ENCODE results near the gene YY1. TPM values are rescaled to one million over a fixed set of nuclear protein-coding genes. Genes with fewer than 3 reads are reported as not detected.

The YY1 gene
- total RNA-seq, 5 donors from 2014 or later (not counting 1 experiment from before 2014, with no cell fraction given): 67.5 to 86.5 (median 74.2) TPM

- H3K27ac Mint-ChIP-seq: no peak overlapping the region
- DNase-seq: no peak
- Histone ChIP-seq H3K36me3 (ENCODE audit: control insufficient read depth in 2 of 2, extremely low read depth in 1 of 2, insufficient read depth in 1 of 2, low read length in 1 of 2) (no peaks in the 10 kb centered on the region), H3K4me1 (ENCODE audit: control insufficient read depth in 1 of 2, extremely low read depth in 1 of 2, insufficient read depth in 2 of 2, low read length in 2 of 2) (no peaks in the 10 kb centered on the region), H3K27me3 (replicated peaks in 1 of 2; ENCODE audit: control insufficient read depth in 2 of 2, extremely low read depth in 1 of 2, insufficient read depth in 2 of 2, low read length in 1 of 2) (no peaks in the 10 kb centered on the region), H3K4me3 (ENCODE audit: control insufficient read depth in 1 of 2, extremely low read depth in 1 of 2, low read length in 1 of 2) (no peak overlapping the region), H3K27ac (ENCODE audit: low read length) (no peak overlapping the region), H3K9me3 (no peaks in the 10 kb centered on the region)
- no peak for ATAC-seq (replicated peaks in 1 of 4)
- H3K4me1 Mint-ChIP-seq: no peaks in the 10 kb centered on the region
- no peak overlapping the region for H3K4me3 Mint-ChIP-seq
- H3K9me3 Mint-ChIP-seq: no peaks in the 10 kb centered on the region
- H3K36me3 Mint-ChIP-seq: no peaks in the 10 kb centered on the region
- WGBS (ENCODE audit: insufficient coverage): 94% methylated on average over 10 of the region's 13 CpGs
- POLR2A ChIA-PET: no interaction called here
- H3K27me3 Mint-ChIP-seq: no peaks in the 10 kb centered on the region
- CTCF ChIA-PET: interaction anchor here in 1 of 2 donors (0.6 kb wide), 1 partner anchor 20 kb away, joined by 4 read pairs; no protein-coding TSS in a partner anchor
These were observed 52.5 kb downstream of the YY1 start for GRCh38 chr14:100291305-100292075.

- no peak overlapping the region for H3K27ac Mint-ChIP-seq
- CTCF ChIA-PET: no interaction called here
- H3K36me3 Mint-ChIP-seq: no peaks in the 10 kb centered on the region
- DNase-seq (no peak), ATAC-seq (replicated peaks in 1 of 4) (no peak)
- H3K27me3 ChIP-seq (replicated peaks in 1 of 2; ENCODE audit: control insufficient read depth in 2 of 2, extremely low read depth in 1 of 2, insufficient read depth in 2 of 2, low read length in 1 of 2): no peaks in the 10 kb centered on the region
- H3K27ac ChIP-seq (ENCODE audit: low read length): no peak overlapping the region
- H3K9me3 ChIP-seq: no peaks in the 10 kb centered on the region
- H3K9me3 Mint-ChIP-seq: no peaks in the 10 kb centered on the region
- POLR2A ChIA-PET: no interaction called here
- 98% methylated on average over 61 of the region's 61 CpGs for WGBS (ENCODE audit: insufficient coverage)
- H3K4me3 Mint-ChIP-seq: no peak overlapping the region
- H3K4me1 Mint-ChIP-seq: no peaks in the 10 kb centered on the region
- no peaks in the 10 kb centered on the region for H3K36me3 ChIP-seq (ENCODE audit: control insufficient read depth in 2 of 2, extremely low read depth in 1 of 2, insufficient read depth in 1 of 2, low read length in 1 of 2)
- H3K4me1 ChIP-seq (ENCODE audit: control insufficient read depth in 1 of 2, extremely low read depth in 1 of 2, insufficient read depth in 2 of 2, low read length in 2 of 2): no peaks in the 10 kb centered on the region
- no peaks in the 10 kb centered on the region for H3K27me3 Mint-ChIP-seq
- no peak overlapping the region for H3K4me3 ChIP-seq (ENCODE audit: control insufficient read depth in 1 of 2, extremely low read depth in 1 of 2, low read length in 1 of 2)
These were observed 53.4 kb downstream of the YY1 start for GRCh38 chr14:100292301-100292775.

- H3K27ac Mint-ChIP-seq: no peak overlapping the region
These were observed 54.0 kb downstream of the YY1 start for GRCh38 chr14:100292776-100293461.

GRCh38 chr14:100293497-100294212 lies 54.7 kb downstream of the YY1 start:
- Histone ChIP-seq H3K27me3 (replicated peaks in 1 of 2; ENCODE audit: control insufficient read depth in 2 of 2, extremely low read depth in 1 of 2, insufficient read depth in 2 of 2, low read length in 1 of 2) (no peaks in the 10 kb centered on the region), H3K9me3 (no peaks in the 10 kb centered on the region), H3K4me3 (ENCODE audit: control insufficient read depth in 1 of 2, extremely low read depth in 1 of 2, low read length in 1 of 2) (no peak overlapping the region), H3K27ac (ENCODE audit: low read length) (no peak overlapping the region), H3K4me1 (ENCODE audit: control insufficient read depth in 1 of 2, extremely low read depth in 1 of 2, insufficient read depth in 2 of 2, low read length in 2 of 2) (no peaks in the 10 kb centered on the region), H3K36me3 (ENCODE audit: control insufficient read depth in 2 of 2, extremely low read depth in 1 of 2, insufficient read depth in 1 of 2, low read length in 1 of 2) (no peaks in the 10 kb centered on the region)
- ATAC-seq (replicated peaks in 1 of 4): no peak
- Mint-ChIP-seq H3K4me1 (peaks cover 0 to 7% (median 0%) of the 10 kb centered on the region in 3 donors), H3K36me3 (no peaks in the 10 kb centered on the region), H3K4me3 (no peak overlapping the region), H3K9me3 (no peaks in the 10 kb centered on the region), H3K27ac (no peak overlapping the region), H3K27me3 (no peaks in the 10 kb centered on the region)
- no peak for DNase-seq
- POLR2A ChIA-PET: no interaction called here
- CTCF ChIA-PET: no interaction called here
- WGBS (ENCODE audit: insufficient coverage): 91% methylated on average over 10 of the region's 14 CpGs

More at GRCh38 chr14:100292776-100293461, 54.0 kb downstream of the YY1 start:
- Histone ChIP-seq H3K27me3 (replicated peaks in 1 of 2; ENCODE audit: control insufficient read depth in 2 of 2, extremely low read depth in 1 of 2, insufficient read depth in 2 of 2, low read length in 1 of 2) (no peaks in the 10 kb centered on the region), H3K9me3 (no peaks in the 10 kb centered on the region), H3K4me3 (ENCODE audit: control insufficient read depth in 1 of 2, extremely low read depth in 1 of 2, low read length in 1 of 2) (no peak overlapping the region), H3K36me3 (ENCODE audit: control insufficient read depth in 2 of 2, extremely low read depth in 1 of 2, insufficient read depth in 1 of 2, low read length in 1 of 2) (no peaks in the 10 kb centered on the region), H3K27ac (ENCODE audit: low read length) (no peak overlapping the region), H3K4me1 (ENCODE audit: control insufficient read depth in 1 of 2, extremely low read depth in 1 of 2, insufficient read depth in 2 of 2, low read length in 2 of 2) (no peaks in the 10 kb centered on the region)
- ChIA-PET POLR2A (no interaction called here), CTCF (no interaction called here)
- Mint-ChIP-seq H3K4me3 (no peak overlapping the region), H3K27me3 (no peaks in the 10 kb centered on the region), H3K36me3 (no peaks in the 10 kb centered on the region), H3K4me1 (peaks cover 0 to 3% (median 0%) of the 10 kb centered on the region in 3 donors), H3K9me3 (no peaks in the 10 kb centered on the region)
- ATAC-seq (replicated peaks in 1 of 4): no peak
- 97% methylated on average over 38 of the region's 42 CpGs for WGBS (ENCODE audit: insufficient coverage)
- DNase-seq: no peak

- POLR2A ChIA-PET: no interaction called here
- H3K4me3 Mint-ChIP-seq: no peak overlapping the region
- WGBS (ENCODE audit: insufficient coverage): 92% methylated on average over 8 of the region's 12 CpGs
These were observed 55.4 kb downstream of the YY1 start for GRCh38 chr14:100294213-100294962.

GRCh38 chr14:100294963-100295330 lies 56.0 kb downstream of the YY1 start:
- no peak for DNase-seq
- H3K36me3 Mint-ChIP-seq: no peaks in the 10 kb centered on the region
- peaks cover 0 to 7% (median 0%) of the 10 kb centered on the region in 3 donors for H3K4me1 Mint-ChIP-seq
- Histone ChIP-seq H3K4me1 (ENCODE audit: control insufficient read depth in 1 of 2, extremely low read depth in 1 of 2, insufficient read depth in 2 of 2, low read length in 2 of 2) (no peaks in the 10 kb centered on the region), H3K27me3 (replicated peaks in 1 of 2; ENCODE audit: control insufficient read depth in 2 of 2, extremely low read depth in 1 of 2, insufficient read depth in 2 of 2, low read length in 1 of 2) (no peaks in the 10 kb centered on the region), H3K27ac (ENCODE audit: low read length) (no peak overlapping the region), H3K4me3 (ENCODE audit: control insufficient read depth in 1 of 2, extremely low read depth in 1 of 2, low read length in 1 of 2) (no peak overlapping the region), H3K36me3 (ENCODE audit: control insufficient read depth in 2 of 2, extremely low read depth in 1 of 2, insufficient read depth in 1 of 2, low read length in 1 of 2) (peaks cover 0 to 4% of the 10 kb centered on the region in 2 donors), H3K9me3 (no peaks in the 10 kb centered on the region)
- no peaks in the 10 kb centered on the region for H3K27me3 Mint-ChIP-seq
- H3K27ac Mint-ChIP-seq: no peak overlapping the region
- WGBS (ENCODE audit: insufficient coverage): 86% methylated on average over 1 of the region's 2 CpGs
- CTCF ChIA-PET: no interaction called here
- H3K4me3 Mint-ChIP-seq: no peak overlapping the region
- POLR2A ChIA-PET: no interaction called here
- ATAC-seq (replicated peaks in 1 of 4): no peak
- no peaks in the 10 kb centered on the region for H3K9me3 Mint-ChIP-seq

More at GRCh38 chr14:100294213-100294962, 55.4 kb downstream of the YY1 start:
- no peak for ATAC-seq (replicated peaks in 1 of 4)
- H3K27me3 ChIP-seq (replicated peaks in 1 of 2; ENCODE audit: control insufficient read depth in 2 of 2, extremely low read depth in 1 of 2, insufficient read depth in 2 of 2, low read length in 1 of 2): no peaks in the 10 kb centered on the region
- H3K4me3 ChIP-seq (ENCODE audit: control insufficient read depth in 1 of 2, extremely low read depth in 1 of 2, low read length in 1 of 2): no peak overlapping the region
- CTCF ChIA-PET: no interaction called here
- H3K4me1 ChIP-seq (ENCODE audit: control insufficient read depth in 1 of 2, extremely low read depth in 1 of 2, insufficient read depth in 2 of 2, low read length in 2 of 2): no peaks in the 10 kb centered on the region
- Mint-ChIP-seq H3K9me3 (no peaks in the 10 kb centered on the region), H3K36me3 (no peaks in the 10 kb centered on the region), H3K27ac (peak overlapping the region in 1 of 2 donors; percentile 16), H3K27me3 (no peaks in the 10 kb centered on the region), H3K4me1 (peaks cover 0 to 7% (median 0%) of the 10 kb centered on the region in 3 donors)
- peaks cover 0 to 4% of the 10 kb centered on the region in 2 donors for H3K36me3 ChIP-seq (ENCODE audit: control insufficient read depth in 2 of 2, extremely low read depth in 1 of 2, insufficient read depth in 1 of 2, low read length in 1 of 2)
- DNase-seq: no peak
- no peaks in the 10 kb centered on the region for H3K9me3 ChIP-seq
- no peak overlapping the region for H3K27ac ChIP-seq (ENCODE audit: low read length)
